Liver (tissue), 9 donors: Measurements from ENCODE around the gene BACH2. TPM values are rescaled to one million over a fixed set of nuclear protein-coding genes. Genes with fewer than 3 reads are reported as not detected.

Experiments
- DNase-seq: peaks from one replicate; pipeline ENCODE4 v3.0.0-alpha.2; 2017; ENCODE audit warnings: low spot score
- H3K27ac ChIP-seq, 2 donors: one replicate each; pipeline ENCODE4 v1.7.0; 2013; ENCODE audit warnings: inconsistent platforms in 2 of 2, low read length in 2 of 2, control low read depth in 1 of 2, low read depth in 1 of 2, mild to moderate bottlenecking in 1 of 2
- H3K27me3 ChIP-seq, 4 donors: one replicate each; pipeline versions ENCODE4 v1.6.1 to v1.7.0; 2013; ENCODE audit warnings: low read length in 3 of 4, inconsistent platforms in 1 of 4, mild to moderate bottlenecking in 1 of 4, moderate library complexity in 1 of 4; ENCODE audit not compliant: control insufficient read depth in 4 of 4, insufficient read depth in 4 of 4
- H3K36me3 ChIP-seq, 4 donors: one replicate each; pipeline versions ENCODE4 v1.6.1 to v1.7.0; 2013; ENCODE audit warnings: low read length in 3 of 4, mild to moderate bottlenecking in 3 of 4, low read depth in 1 of 4, moderate library complexity in 1 of 4; ENCODE audit not compliant: control insufficient read depth in 4 of 4, insufficient read depth in 3 of 4
- H3K4me1 ChIP-seq, 4 donors: one replicate each; pipeline versions ENCODE4 v1.6.1 to v1.7.0; 2013; ENCODE audit warnings: low read length in 3 of 4, mild to moderate bottlenecking in 3 of 4, moderate library complexity in 1 of 4; ENCODE audit not compliant: control insufficient read depth in 4 of 4, insufficient read depth in 4 of 4
- H3K4me3 ChIP-seq, 3 donors: one replicate each; pipeline versions ENCODE4 v1.6.1 to v1.7.0; 2013; ENCODE audit warnings: low read length in 3 of 3, control low read depth in 1 of 3, low read depth in 1 of 3, mild to moderate bottlenecking in 1 of 3
- H3K9ac ChIP-seq, 2 donors: one replicate each; pipeline ENCODE4 v1.7.0; 2013; ENCODE audit warnings: low read length in 2 of 2, mild to moderate bottlenecking in 2 of 2, moderate library complexity in 2 of 2, control low read depth in 1 of 2, low read depth in 1 of 2
- H3K9me3 ChIP-seq, 4 donors: one replicate each; pipeline versions ENCODE4 v1.6.1 to v1.7.0; 2013; ENCODE audit warnings: low read length in 3 of 4; ENCODE audit not compliant: control insufficient read depth in 4 of 4
- ATF3 ChIP-seq: IDR thresholded peaks from 2 replicates; pipeline ENCODE4 v1.6.1; 2016; ENCODE audit warnings: antibody characterized with exemption
- CTCF ChIP-seq: fragments of 150-350 bp; IDR thresholded peaks from 2 replicates; pipeline ENCODE4 v1.5.1; 2017; ENCODE audit warnings: improper control_type of control experiment, low read depth, low read length; ENCODE audit not compliant: missing input control
- EGR1 ChIP-seq, 2 donors: IDR thresholded peaks; 2 replicates each; pipeline ENCODE4 v1.6.1; 2016 to 2018; ENCODE audit warnings: antibody characterized with exemption in 2 of 2, low read depth in 2 of 2
- FOXA1 ChIP-seq: IDR thresholded peaks from 2 replicates; pipeline ENCODE4 v1.6.1; 2016; ENCODE audit warnings: antibody characterized with exemption
- FOXA2 ChIP-seq: IDR thresholded peaks from 2 replicates; pipeline ENCODE4 v1.6.1; 2016; ENCODE audit warnings: antibody characterized with exemption
- GABPA ChIP-seq, 2 donors: IDR thresholded peaks in 1 of 2; conservative IDR thresholded peaks in 1 of 2; 2 replicates each; pipeline ENCODE4 v1.6.1; 2016; ENCODE audit warnings: antibody characterized with exemption in 2 of 2, mild to moderate bottlenecking in 1 of 2, moderate library complexity in 1 of 2
- HNF4A ChIP-seq, 2 donors: conservative IDR thresholded peaks; 2 replicates each; pipeline ENCODE4 v1.6.1; 2016; ENCODE audit warnings: antibody characterized with exemption in 2 of 2, mild to moderate bottlenecking in 2 of 2
- HNF4G ChIP-seq: IDR thresholded peaks from 2 replicates; pipeline ENCODE4 v1.6.1; 2016; ENCODE audit warnings: antibody characterized with exemption
- JUND ChIP-seq, 2 donors: IDR thresholded peaks; 2 replicates each; pipeline ENCODE4 v1.6.1; 2016; ENCODE audit warnings: antibody characterized with exemption in 2 of 2
- MAX ChIP-seq: IDR thresholded peaks from 2 replicates; pipeline ENCODE4 v1.6.1; 2016; ENCODE audit warnings: antibody characterized with exemption
- NR2F2 ChIP-seq: IDR thresholded peaks from 2 replicates; pipeline ENCODE4 v1.6.1; 2016; ENCODE audit warnings: antibody characterized with exemption
- RAD21 ChIP-seq, 2 donors: IDR thresholded peaks; 2 replicates each; pipeline ENCODE4 v1.6.1; 2016; ENCODE audit warnings: antibody characterized with exemption in 2 of 2, mild to moderate bottlenecking in 2 of 2
- REST ChIP-seq: IDR thresholded peaks from 2 replicates; pipeline ENCODE4 v1.6.1; 2016; ENCODE audit warnings: antibody characterized with exemption, mild to moderate bottlenecking
- RXRA ChIP-seq, 2 donors: IDR thresholded peaks; 2 replicates each; pipeline ENCODE4 v1.6.1; 2017 to 2018; ENCODE audit warnings: antibody characterized with exemption in 2 of 2, mild to moderate bottlenecking in 1 of 2
- SP1 ChIP-seq: IDR thresholded peaks from 2 replicates; pipeline ENCODE4 v1.6.1; 2018; ENCODE audit warnings: antibody characterized with exemption, mild to moderate bottlenecking
- TAF1 ChIP-seq: conservative IDR thresholded peaks from 2 replicates; pipeline ENCODE4 v1.6.1; 2016; ENCODE audit warnings: antibody characterized with exemption, mild to moderate bottlenecking
- YY1 ChIP-seq: IDR thresholded peaks from 2 replicates; pipeline ENCODE4 v1.6.1; 2016; ENCODE audit warnings: antibody characterized with exemption, mild to moderate bottlenecking
- ZBTB33 ChIP-seq: IDR thresholded peaks from 2 replicates; pipeline ENCODE4 v1.6.1; 2016; ENCODE audit warnings: antibody characterized with exemption
- polyA plus RNA-seq, 2 donors: library from polyadenylated mRNA; stranded (reverse) in 1 of 2; unstranded in 1 of 2; fragments of 200-250 nt in 1 of 2; fragments of >200 nt in 1 of 2; fragmentation: Nextera tagmentation in 1 of 2; extraction: Ambion mirVana in 1 of 2; gene quantifications; one replicate each; pipeline versions ENCODE4 v1.2.1 to v1.2.3, GENCODE V29; 2013 to 2015
- total RNA-seq, 2 donors: library from RNA; depleted of rRNA; stranded (reverse); fragments of >200 nt; gene quantifications; one replicate each; pipeline ENCODE4 v1.2.3, GENCODE V29; 2014
- donor health status: healthy.
- donor health status: healthy.
- donor health status: healthy.
- donor health status: healthy.
- donor health status: healthy.

Gene BACH2
- total and polyA plus RNA-seq, 4 donors: 1.9 to 3.7 (median 1.9) TPM

- no peak for TF ChIP-seq REST
- TF ChIP-seq HNF4G: no peak
- TF ChIP-seq YY1: peak; percentile 56
- TF ChIP-seq FOXA2: no peak
- TF ChIP-seq TAF1: no peak
- no peak for TF ChIP-seq CTCF
- TF ChIP-seq EGR1 (IDR thresholded peaks at IDR 0.05; ENCODE audit: low read depth in 2 of 2): no peak
- TF ChIP-seq JUND (IDR thresholded peaks at IDR 0.05): peak in 1 of 2 donors; percentile 21
- peak; percentile 20 to 43 for TF ChIP-seq RXRA (IDR thresholded peaks at IDR 0.05)
- TF ChIP-seq FOXA1: no peak
These were observed 112.9 kb downstream of the BACH2 start (continued) for GRCh38 chr6:90183587-90184333.

GRCh38 chr6:90180526-90180925 is 116.1 kb downstream of the BACH2 start:
- no peak for DNase-seq
- TF ChIP-seq GABPA (IDR thresholded peaks at IDR 0.05 in 1 of 2, conservative IDR thresholded peaks at IDR 0.05 in 1 of 2): no peak
- TF ChIP-seq CTCF: no peak
- TF ChIP-seq YY1: no peak
- TF ChIP-seq MAX: no peak
- TF ChIP-seq FOXA2: no peak
- TF ChIP-seq SP1: no peak
- no peak for TF ChIP-seq HNF4A (conservative IDR thresholded peaks at IDR 0.05)
- TF ChIP-seq JUND (IDR thresholded peaks at IDR 0.05): no peak
- TF ChIP-seq ZBTB33: no peak
- TF ChIP-seq HNF4G: no peak
- TF ChIP-seq ATF3: no peak
- no peak for TF ChIP-seq REST
- TF ChIP-seq FOXA1: no peak
- no peak for TF ChIP-seq RAD21 (IDR thresholded peaks at IDR 0.05)
- TF ChIP-seq EGR1 (IDR thresholded peaks at IDR 0.05; ENCODE audit: low read depth in 2 of 2): no peak
- TF ChIP-seq RXRA (IDR thresholded peaks at IDR 0.05): no peak
- TF ChIP-seq TAF1: no peak
- TF ChIP-seq NR2F2: no peak
- Histone ChIP-seq H3K4me3 (no peak overlapping the region), H3K27me3 (no peaks in the 10 kb centered on the region), H3K4me1 (peaks cover 0 to 17% (median 10%) of the 10 kb centered on the region in 4 donors), H3K27ac (no peak overlapping the region), H3K9me3 (no peaks in the 10 kb centered on the region), H3K9ac (no peak overlapping the region), H3K36me3 (no peaks in the 10 kb centered on the region)
